Hematopoietic multipotent progenitor cell (in vitro differentiated cells): ENCODE measurements around the gene MAP4K3. TPM values are rescaled to one million over a fixed set of nuclear protein-coding genes. Genes with fewer than 3 reads are reported as not detected.

Experiments
- DNase-seq, 3 donors: peaks; one replicate each; pipeline ENCODE4 v3.0.0-alpha.2; 2011 to 2015; ENCODE audit warnings: low read depth in 2 of 3, low spot score in 2 of 3
- total RNA-seq: library from RNA; depleted of rRNA; stranded (reverse); fragments of >200 nt; gene quantifications from one replicate; pipeline ENCODE4 v1.2.3, GENCODE V29; 2012

MAP4K3 gene
- total RNA-seq, 1 donor = 12.4 TPM

- no peak for DNase-seq
These were observed 10.4 kb upstream of the MAP4K3 start for GRCh38 chr2:39447266-39448168.

GRCh38 chr2:39445934-39446333 is 8.8 kb upstream of the MAP4K3 start:
- DNase-seq = no peak

GRCh38 chr2:39443009-39443408 is 5.9 kb upstream of the MAP4K3 start:
- no peak for DNase-seq

- peak in 2 of 3 donors; percentile 22 to 39 for DNase-seq
These were observed 624 bp upstream of the MAP4K3 start for GRCh38 chr2:39437522-39438296.

- DNase-seq = no peak
These were observed 1.1 kb downstream of the MAP4K3 start for GRCh38 chr2:39435741-39436591.

- no peak for DNase-seq
These were observed 1.9 kb downstream of the MAP4K3 start for GRCh38 chr2:39435234-39435633.

- DNase-seq = no peak
These were observed 2.7 kb downstream of the MAP4K3 start for GRCh38 chr2:39434233-39434897.

GRCh38 chr2:39433586-39434195 is 3.4 kb downstream of the MAP4K3 start:
- no peak for DNase-seq

- no peak for DNase-seq
These were observed 4.4 kb downstream of the MAP4K3 start for GRCh38 chr2:39432701-39433100.

GRCh38 chr2:39431592-39432316 is 5.3 kb downstream of the MAP4K3 start:
- no peak for DNase-seq

- DNase-seq = no peak
These were observed 7.3 kb downstream of the MAP4K3 start for GRCh38 chr2:39429746-39430145.

- peak in 2 of 3 donors; percentile 42 to 82 for DNase-seq
These were observed 12.1 kb downstream of the MAP4K3 start for GRCh38 chr2:39424951-39425350.

GRCh38 chr2:39422700-39423099 is 14.4 kb downstream of the MAP4K3 start:
- DNase-seq = no peak

GRCh38 chr2:39421354-39421753 is 15.7 kb downstream of the MAP4K3 start:
- no peak for DNase-seq

GRCh38 chr2:39419282-39420223 is 17.5 kb downstream of the MAP4K3 start:
- no peak for DNase-seq

- no peak for DNase-seq
These were observed 18.6 kb downstream of the MAP4K3 start for GRCh38 chr2:39418491-39418890.

GRCh38 chr2:39416140-39416539 is 20.9 kb downstream of the MAP4K3 start:
- no peak for DNase-seq
